NCI-H2196 treated with DMSO at 0.1 percent for 48 hours (cell line): ENCODE data around the gene CIT.
"Not testable (repeated sequence)": the region's sequence is repeated elsewhere in the genome, so short reads cannot be mapped to it uniquely, and the experiment has no call there.

Experiments used
- DNase-seq: peaks from one replicate; lab custom pipeline; 2025; ENCODE audit not compliant: unreplicated experiment; lab: John Stamatoyannopoulos, UW

CIT gene

DNA sequence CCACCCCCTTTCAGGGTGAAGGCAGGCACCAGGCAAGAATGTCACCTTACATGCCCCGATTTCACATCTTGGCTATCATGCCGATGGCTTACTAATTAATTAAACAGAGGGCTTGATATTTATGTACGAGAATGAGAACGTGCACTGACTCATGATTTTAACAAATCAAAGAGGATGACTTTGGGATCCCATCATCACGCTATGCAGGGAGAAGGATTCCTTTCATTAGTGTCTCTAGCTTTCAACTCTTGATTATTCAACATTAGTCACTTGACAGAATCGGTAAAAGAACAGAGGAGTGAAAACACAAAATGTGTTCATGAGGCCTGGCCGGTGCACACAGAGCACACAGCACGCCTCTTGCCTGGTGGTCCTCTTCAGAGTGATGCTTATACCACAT, 128.6 kb downstream of the CIT start:
- DNase-seq: no peak

DNA sequence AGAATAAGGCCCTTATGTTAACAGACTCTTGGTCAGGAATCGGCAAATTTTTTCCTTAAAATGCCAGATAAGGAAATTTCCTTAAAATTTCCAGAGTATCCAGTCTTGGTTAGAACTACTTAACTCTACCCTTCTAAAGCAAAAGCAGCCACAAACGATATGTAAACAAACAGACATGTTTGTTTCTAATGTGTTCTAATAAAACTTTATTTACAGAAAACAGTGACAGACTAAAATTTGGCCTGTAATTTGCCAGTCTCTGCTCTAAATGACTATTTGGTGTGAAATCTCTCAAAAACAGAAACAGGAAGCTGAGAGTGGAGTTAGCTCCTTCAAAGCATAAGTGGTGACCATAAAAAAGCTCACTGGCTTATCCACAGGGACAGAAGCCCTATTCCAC, 131.0 kb downstream of the CIT start:
- DNase-seq: no peak

DNA sequence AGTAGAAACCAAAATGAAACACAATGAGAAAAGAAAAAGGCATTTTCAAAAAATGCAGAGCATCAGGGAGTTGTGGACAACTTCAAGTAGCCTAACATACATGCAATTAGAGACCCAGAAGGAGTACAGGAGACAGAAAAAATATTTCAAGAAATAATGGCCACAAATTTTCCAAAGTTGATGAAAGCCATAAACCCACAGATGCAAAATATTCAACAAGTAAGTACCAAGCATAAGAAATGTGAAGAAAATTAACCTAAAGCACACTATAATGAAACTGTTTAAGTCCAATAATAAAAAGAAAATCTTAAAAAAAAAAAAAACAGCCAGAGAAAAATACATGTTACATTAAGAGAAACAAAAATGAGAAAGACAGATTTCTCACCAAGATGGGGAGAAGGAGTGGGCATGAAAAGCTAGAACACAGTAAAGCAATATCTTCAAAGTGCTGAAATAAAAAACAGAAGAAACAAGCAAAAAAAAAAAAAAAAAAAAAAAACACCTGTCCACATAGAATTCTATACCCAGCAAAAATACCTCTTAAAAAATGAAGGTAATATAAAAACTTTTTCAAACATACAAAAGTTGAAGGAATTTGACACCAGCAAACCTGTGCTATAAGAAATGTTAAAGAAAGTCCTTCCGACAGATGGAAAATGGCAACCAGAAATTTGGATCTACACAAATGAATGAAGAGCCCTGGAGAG, 132.1 kb downstream of the CIT start:
- DNase-seq: no peak

DNA sequence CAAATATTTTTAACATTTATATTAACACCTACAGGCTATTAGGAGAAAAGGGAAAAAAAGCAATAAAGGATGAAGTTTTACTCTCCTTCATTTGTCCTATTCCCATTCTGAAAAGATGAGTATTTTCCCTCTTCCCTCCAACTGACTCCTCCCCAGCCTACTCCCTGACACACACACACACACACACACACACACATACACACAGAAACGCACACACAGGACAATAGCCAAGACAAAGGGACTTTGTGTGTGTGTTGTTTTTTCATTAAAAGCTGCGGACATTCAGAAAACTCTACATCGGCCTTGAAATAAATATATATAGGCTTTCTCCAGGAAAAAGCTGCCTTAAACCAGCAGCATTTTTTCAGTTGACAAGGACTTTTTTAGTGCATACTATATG, 134.4 kb downstream of the CIT start:
- DNase-seq: no peak

DNA sequence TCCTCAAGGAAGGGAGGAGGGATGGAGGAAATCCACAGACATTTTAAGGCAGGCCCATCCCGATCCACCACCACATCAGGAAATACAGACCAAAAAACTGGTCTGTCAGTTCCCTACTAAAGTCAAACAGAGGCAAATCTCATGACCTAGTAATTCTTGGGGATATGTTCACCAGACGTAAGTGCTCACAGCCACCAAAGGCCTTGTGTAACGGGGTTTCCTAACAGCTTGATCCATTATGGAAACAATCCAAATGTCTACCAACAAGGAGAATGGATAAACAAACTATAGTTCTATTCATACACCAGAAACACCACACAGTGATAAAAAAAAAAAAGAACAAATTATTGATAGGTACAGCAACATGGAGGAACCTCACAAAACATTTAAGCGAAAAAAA, 136.3 kb downstream of the CIT start:
- DNase-seq: no peak

DNA sequence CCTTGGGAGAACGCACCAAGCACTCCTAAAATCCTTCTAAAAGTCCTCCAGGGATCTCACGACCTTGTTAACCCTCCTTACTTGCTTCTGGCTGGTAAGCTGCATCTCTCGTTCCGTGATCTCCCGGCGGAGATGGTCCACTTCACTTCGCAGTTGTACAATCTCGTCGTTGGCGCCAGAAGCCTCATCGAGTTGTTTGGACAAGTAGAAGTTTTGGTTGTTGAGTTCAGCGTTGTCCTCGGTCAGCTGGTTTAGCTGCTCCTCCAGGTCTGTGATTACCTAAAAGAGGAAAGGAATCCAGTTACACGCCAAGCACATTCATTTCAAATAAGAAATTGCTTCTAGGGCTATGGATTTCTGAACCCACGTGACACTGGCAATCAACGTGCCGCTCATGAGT, 142.0 kb downstream of the CIT start:
- DNase-seq: no peak

DNA sequence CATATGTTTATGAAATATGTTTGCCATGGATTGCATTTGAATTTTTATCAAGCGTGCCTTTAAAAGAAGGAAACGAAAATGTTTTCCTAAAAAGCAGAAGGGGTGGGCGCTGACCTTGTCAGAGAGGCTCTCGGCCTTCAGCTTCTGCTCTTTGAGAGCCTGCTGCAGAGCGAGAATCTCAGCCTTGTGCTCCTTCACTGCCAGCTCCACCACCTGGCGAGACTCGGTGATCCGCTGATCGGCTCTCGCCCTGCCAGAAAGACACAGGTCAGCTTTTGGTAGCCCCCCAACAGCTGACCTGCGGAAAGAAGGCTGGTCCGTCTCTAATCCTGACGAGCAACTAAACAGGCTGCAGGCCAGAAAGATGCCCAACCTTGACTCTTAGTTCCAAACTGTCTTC, 146.7 kb downstream of the CIT start:
- no peak for DNase-seq

DNA sequence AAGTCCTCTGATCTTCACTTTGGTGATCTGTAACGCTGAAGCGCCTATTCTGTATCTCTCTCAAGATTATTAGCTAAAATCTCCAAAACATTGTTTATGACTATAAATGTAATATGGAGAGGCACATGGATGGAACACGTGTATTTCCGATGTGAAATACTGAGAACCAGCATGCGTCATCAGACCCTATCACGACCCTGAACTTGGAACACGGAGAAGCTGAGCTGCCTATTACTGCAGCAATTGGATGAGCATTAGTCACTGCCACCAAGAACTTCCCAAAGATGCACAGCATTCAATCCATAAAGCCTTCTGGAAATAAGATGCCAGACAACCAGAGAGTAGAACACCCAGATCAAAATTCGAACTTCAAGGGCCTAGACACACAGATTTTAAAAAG, 147.2 kb downstream of the CIT start:
- no peak for DNase-seq

DNA sequence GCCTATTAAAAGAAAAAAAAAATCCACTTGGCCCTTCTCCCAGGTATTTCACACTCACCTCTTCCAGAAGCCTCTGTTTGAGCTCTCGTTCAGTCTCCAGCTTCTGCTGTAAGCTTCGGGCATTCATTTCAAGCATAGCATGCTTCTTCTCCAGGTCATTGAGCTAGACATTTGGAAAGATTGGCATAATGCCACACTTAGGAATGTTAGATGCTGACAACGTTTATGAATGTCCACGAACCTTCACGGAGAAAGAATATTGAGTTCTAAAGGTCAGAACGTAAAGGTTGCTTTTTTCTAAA, 148.7 kb downstream of the CIT start:
- no peak for DNase-seq

DNA sequence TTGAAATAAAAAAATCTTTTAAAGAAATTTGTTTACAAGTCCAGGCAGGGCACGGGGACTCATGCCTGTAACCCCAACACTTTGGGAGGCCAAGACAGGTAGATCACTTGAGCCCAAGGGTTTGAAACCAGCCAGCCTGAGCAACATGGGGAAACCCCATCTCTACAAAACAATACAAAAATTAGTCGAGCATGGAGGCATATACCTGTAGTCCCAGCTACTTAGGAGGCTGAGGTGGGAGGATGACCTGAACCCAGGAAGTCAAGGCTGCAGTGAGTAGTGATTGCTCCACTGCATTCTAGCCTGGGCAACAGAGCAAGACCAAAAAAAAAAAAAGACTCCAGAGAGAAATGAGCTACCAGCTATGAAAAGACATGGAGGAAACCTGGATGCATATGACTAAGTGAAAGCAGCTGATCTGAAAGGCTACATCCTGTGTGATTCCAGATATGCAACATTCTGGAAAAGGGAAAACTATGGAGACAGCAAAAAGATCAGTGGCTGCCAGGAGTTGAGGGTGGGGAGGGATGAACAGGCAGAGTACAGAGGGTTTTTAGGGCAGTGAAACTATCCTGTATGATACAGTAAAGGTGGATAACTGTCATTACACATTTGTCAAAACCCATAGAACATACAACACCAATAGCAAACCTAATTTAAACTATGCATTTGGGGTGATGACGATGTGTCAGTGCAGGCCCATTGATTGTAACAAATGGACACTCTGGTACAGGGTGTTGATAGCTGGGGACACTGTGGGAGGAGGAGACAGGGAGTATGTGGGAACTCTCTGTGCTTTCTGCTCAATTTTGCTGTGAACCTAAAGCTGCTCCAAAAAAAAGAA, 149.3 kb downstream of the CIT start:
- DNase-seq: no peak

DNA sequence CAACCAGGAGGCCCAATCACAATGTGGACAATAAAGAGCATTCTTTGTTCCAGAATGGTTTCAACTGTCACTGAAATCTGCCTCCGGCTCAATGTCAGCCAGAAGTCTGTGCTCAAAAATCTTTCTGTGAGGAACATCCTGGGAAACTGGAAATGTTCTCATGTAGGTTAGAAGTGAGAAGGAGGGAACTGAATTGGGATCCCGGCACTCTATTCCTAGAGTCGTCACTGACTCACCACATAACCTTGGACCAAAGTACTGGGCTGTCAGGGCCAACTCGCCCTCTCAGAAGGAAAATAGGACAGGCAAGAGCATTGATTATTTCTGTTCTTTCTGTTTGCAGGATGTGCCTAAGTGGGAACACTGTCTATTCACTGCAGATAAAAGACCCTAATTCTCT, 151.6 kb downstream of the CIT start:
- DNase-seq: no peak

DNA sequence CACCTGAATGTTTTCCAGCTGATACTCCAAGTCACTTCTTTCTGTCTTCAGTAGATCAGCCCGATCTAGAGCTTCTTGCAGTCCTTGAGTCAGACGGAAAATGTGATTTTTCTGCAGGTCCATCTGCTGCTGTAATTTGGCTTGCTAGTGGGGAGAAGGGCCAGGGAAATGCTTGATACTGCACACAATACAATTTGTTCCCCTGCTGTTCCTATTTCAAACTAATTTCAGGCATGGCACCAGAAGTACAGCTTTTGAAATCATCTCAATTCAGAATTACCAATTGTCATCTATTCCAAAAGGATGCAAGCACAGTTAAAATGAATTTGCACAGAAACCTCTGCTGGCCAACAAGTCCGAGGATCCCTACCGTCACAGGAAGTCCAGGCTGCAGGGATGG, 155.8 kb downstream of the CIT start:
- no peak for DNase-seq

DNA sequence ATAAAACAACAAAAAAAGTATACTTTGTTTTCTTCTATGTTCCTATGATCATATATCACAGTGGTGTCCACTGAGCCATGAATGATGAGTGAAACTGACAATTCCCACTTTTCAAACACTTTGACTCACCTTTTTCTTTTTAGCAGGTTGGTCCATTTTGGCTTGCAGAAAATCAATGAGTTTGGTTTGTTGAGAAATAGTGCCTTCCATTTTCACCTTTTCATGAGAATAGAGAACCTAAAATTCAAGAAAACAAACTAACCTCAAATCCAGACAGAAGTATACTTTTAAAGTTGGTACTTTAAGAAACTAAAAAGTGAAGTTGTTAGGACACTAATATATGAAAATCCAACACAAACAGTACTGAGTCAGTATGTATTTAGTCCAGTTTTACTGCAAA, 156.8 kb downstream of the CIT start:
- no peak for DNase-seq

DNA sequence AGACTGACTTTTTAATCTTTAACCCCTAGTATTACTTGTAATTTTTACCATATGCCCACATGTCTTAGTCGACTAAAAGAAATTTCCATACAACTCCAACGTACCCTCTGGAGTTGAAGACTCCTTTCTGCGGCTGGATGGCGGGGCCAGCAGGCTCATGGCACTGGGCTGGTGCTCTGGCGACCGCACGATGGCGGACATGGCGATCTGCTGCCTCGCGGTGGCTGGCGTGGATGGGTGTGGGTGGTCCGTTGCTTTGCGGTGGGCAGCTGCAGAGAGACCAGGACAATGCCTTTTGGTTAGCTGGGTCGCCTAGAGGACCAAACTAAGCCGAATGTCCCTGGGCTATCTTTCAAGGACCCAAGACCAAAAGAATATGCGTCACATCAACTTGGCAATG, 159.0 kb downstream of the CIT start:
- no peak for DNase-seq

DNA sequence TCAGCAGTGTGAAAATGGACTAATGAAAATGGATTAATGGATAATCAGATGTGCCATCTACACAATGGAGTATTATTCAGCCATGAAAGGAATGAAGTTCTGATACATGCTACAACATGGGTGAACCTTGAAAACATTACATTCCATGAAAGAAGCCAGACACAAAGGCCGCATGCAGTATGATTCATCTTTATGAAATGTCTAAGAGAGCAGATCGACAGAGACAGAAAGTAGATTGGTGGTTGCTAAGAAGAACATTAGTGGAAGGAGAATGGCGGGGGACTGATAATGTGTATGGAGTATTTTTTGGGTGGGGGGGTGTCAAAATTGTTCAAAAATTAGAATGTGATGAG, 161.9 kb downstream of the CIT start:
- no peak for DNase-seq

DNA sequence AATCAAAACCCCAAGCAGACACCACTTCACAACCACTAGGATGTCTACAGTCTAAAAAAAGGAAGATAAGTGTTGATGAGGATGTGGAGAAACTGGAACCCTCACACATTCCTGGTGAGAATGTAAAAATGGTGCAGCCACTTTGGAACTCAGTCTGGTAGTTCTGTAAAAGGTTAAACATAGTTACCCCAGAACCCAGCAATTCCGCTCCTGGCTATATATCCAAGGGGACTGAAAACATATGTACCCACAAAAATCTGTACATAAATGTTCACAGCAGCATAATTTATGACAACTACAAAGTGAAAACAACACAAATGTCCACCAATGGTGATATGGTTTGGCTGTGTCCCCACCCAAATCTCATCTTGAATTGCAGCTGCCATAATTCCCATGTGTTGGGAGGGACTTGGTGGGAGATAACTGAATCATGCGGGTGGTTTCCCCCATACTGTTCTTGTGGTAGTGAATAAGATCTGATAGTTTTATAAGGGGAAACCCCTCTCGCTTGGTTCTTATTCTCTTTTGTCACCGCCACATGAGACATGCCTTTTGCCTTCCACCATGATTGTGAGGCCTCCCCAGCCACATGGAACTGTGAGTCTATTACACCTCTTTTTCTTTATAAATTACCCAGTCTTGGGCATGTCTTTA, 162.4 kb downstream of the CIT start:
- no peak for DNase-seq

DNA sequence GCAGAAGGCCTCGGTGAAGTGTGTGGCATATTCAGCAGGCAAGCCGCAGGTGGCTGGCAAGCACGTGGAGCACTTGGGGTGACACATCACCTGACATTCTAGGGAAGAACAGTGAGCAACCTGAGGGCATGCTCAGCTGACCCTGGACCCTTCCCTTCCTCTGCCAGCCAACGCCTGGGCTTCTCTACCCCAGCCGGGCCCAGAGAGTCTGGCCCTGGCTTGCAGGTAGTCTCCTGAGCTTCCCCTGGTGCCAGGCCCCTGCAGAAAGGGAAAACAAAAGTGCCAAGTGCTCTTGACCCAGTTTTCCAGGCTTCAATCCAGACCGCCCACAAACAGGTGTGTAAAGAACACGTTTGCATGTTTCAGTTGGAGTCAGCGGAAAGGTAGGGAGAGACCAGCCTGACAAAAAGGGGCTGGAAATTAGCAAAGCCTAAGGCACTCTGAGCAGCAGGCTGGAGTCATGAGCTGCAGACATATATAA, 163.5 kb downstream of the CIT start:
- DNase-seq: peak; percentile 84

DNA sequence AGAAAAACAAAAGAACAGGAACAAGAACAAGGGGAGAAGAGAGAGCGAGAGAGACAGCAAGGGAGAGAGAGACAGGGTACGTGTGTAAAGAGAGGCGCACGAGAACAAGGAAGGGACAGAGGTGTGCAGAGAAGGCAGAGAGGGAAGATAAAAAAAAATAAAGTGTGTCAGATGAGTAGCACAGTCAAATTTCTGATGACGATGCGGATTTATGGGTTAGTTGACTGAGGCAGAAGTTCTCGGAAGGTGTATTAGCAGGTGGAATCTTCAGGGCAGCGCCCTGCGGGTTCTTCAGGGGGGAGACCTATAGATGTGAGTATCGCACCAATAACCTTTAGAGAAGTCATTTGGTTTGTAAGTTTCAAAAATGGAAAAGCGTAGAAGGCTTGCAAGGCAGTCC, 164.4 kb downstream of the CIT start:
- no peak for DNase-seq

DNA sequence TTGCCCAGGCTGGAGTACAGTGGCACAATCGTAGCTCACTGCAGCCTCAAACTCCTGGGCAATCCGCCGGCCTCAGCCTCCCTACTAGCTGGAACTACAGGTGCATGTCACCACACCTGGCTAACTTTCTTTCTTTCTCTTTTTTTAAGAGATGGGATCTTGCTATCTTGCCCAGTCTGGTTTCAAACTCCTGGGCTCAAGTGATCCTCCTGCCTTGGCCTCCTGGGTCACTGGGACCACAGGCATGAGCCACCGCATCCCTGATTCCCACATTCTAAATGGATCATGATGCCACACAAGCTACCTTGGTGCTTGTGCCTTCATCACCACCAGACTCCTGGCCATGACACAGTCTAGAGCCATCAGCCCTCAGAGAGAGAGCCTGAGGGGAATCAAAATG, 165.4 kb downstream of the CIT start:
- DNase-seq: no peak

DNA sequence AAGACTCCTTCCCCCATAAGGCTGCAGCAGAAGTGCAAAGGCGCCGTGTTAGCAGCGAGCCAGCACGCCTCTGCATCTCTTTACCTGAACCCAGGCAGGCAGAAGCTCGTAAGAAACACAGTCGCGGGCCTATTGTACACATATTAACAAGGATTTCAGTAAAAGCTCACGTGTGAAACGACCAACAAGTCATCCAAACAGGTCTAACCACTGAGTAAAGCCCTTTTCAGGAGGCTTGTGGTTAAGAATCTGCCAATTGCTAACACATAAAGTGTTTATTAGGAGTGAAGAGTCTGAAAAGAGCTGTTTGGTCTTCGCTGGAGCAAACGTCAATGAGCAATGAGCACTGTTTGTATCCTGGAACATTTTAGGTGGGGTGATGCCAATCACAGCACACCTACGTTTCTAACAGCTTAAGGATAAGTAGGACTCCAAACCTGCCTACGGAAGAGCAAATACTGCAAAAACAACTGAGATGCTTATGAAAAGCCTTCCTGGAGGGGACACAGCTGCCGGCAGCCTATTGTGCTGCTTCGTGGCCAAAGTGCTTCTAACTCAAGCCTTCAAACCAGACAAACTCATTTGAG, 166.1 kb downstream of the CIT start:
- DNase-seq: peak; percentile 65

DNA sequence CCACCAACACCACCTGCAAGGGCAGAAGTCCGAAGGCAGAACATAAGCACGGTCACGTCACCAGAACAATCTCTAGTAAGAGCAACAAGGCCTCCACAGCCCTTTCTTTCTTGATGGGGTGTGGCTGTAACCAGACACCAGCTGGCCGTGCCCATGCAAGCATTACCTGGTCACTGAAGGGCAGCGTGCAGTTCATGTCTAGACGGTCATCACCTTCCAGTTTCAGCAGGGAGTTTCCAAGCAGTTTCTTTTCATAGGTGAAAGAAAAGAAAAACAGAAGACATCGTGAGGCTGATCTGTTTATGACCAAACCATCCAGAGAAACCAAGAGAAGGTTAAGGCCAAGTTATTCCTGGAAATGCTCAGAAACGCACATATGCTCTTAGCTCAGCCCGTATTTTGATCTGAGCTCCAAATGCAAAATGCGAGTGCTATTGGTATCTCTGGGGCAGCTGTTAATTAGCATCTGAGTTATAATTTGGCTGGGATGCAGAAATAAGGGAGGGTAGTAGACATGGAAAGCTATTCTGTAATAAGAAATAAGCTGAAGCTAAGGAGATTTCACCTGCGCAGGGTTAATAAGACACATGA, 166.7 kb downstream of the CIT start:
- peak; percentile 53 for DNase-seq

DNA sequence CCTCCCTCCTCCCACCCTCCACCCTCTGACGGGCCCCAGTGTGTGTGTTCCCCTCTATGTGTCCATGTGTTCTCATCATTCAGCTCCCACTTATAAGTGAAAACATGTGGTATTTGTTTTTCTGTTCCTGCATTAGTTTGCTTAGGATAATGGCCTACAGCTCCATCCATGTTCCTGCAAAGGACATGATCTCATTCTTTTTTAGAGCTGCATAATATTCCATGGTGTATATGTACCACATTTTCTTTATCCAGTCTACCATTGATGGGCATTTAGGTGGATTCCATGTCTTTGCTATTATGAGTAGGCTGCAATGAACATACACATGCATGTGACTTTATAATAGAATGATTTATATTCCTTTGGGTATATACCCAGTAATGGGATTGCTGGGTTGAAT, 170.7 kb downstream of the CIT start:
- not testable (repeated sequence) for DNase-seq
